ENCODE results near the gene EXOC4.

The EXOC4 gene

GRCh38 chr7:133679977-133680376 lies 427.1 kb downstream of the EXOC4 start:
- DNase-seq: no peak

GRCh38 chr7:133681529-133681928 lies 428.7 kb downstream of the EXOC4 start:
- DNase-seq: no peak

GRCh38 chr7:133682364-133683181 lies 429.7 kb downstream of the EXOC4 start:
- DNase-seq: no peak

DNA sequence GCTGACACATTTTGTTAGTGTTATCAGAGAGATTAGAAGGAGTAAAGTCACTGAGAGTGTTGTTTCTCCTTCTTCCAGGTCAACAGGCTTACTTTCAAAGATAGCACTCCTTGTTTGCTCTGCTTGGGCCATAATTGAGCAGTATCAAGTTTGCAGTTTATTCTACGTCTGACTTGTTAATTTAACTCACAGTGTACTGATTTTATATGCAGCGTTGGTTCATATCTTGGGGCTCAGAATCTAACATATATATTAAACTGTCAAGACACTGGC lies 430.2 kb downstream of the EXOC4 start:
- no peak for DNase-seq

DNA sequence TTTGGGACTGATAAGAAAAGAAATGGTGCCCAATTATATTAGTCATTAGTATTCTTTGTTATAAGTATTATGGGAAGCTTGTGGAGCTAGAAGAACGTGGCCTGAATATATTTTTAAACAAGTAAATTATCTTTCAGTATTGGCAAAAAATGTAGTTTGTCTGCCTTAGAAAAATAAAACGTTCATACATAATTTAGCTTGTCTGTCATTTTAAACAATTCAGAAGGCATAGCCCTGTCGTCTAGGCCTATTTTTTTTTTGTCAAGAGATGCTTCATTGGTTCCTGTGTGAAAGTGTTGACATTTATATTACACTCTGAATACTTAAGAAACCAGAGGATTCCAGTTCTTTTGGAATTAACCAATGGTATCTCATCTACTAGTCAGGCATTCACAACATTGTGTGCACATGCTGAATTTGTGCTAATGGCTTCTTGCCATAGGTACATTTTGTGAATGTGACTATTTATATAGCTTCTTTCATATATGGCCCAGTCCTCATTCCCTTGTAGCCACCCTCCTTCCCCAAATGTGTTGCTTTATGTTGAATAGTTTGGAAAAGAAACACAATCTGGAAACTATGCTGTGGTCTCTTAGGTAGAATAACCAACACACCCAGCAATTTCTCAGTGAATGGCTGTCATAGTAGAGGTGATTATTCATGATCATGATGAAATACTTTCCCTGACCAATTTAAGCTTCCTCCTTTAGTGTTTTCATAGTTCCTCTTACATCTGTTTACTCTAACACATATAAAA lies 435.8 kb downstream of the EXOC4 start:
- DNase-seq: no peak

GRCh38 chr7:133690740-133691139 lies 437.9 kb downstream of the EXOC4 start:
- no peak for DNase-seq

DNA sequence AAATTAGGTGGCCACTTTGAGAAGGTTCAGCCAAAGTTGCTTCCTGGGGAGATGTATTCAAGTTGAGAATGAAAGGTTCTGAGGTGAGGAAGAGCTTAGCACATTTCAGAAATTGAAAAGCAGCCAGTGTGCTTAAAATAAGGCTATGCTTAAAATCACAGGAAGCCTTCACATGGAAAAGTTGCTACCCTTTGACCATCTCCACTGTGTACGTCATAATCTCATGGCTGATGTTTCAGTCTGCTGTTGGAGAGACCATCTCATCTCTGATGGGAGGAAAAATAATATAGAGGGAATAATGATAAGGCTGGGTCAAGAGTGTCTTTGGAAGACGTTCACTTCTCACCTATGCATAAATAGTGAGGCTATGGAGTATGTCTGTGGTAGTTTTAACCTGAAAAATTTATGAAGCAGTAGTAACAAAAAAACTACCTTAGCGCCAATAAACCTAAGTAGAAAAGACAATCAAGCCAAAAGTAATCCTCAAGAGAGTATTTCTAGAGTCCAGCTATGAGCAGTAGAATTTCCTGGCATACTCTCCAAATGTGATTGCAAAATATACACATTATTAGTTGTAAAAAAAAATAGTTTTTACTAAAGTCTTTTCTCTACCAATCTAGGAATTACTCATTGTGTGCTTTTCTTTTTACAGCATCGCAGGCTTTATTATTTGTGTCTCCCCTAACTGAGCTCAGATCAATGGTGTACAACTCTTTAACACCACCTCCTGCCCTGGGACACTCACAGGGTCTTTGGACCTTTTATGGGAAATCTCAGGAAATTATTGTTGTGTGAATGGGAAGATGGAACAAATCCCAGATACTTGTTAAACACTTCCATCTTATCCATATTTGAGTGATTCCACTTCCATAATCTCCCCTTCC lies 439.1 kb downstream of the EXOC4 start:
- DNase-seq: no peak

- DNase-seq: no peak
These were observed 440.4 kb downstream of the EXOC4 start for GRCh38 chr7:133693281-133693680.

DNA sequence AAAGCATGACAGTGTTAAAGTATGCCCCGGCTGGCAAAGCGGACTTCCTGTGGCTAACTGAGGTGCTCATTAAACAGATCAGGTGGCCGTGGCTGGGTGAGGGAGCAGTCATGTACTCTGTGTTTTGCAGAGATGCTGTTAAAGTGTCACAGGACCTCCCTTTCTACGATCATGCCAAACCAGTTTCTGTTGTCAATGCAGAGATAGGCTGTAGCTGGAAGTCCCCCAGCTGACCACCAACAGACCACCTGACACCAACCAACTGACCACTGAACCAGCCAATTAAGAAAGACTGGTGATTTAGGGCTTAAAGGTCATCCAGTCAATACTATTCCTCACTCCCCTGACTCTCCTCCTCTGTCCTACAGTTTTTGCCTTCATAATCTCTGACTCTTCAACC lies 443.2 kb downstream of the EXOC4 start:
- DNase-seq: no peak

DNA sequence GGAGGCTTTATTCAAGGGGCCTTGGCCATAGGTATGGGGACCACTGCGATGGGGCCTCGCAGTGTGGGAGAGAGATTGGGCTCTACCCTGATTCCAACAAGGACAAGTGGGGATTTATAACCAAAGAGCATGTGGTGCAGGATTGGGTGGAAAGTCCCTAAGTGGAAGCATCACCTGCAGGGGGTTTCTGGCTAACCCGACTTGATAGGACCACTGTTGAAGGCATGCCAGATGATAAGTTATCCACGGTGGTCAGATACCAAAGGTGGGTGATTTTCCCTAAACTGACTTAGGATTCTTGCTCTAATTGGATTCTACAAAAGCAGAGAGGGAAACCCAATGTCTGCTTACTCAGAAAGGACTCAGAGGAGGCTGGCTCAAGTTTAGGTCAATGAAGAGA lies 444.7 kb downstream of the EXOC4 start:
- DNase-seq: no peak

GRCh38 chr7:133698127-133698526 lies 445.2 kb downstream of the EXOC4 start:
- no peak for DNase-seq

GRCh38 chr7:133699386-133699785 lies 446.5 kb downstream of the EXOC4 start:
- no peak for DNase-seq

DNA sequence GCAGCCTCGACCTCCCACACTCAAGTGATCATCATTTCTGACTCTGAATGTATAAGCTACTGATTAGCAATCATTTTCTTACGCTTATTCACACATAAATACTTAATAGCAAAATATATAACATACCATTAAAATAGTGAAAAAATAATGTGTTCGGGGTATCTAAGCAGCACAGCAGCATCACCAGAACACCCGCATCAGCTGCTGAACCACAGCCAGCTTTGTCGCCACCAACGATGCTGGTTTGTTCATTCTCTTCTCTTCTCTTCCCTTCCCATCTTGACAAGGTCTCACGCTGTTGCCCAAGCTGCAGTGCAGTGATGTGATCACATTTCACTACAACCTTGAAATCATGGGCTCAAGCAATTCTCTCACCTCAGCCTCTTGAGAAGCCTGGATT lies 449.2 kb downstream of the EXOC4 start:
- no peak for DNase-seq

GRCh38 chr7:133702960-133703359 lies 450.1 kb downstream of the EXOC4 start:
- no peak for DNase-seq

- no peak for DNase-seq
These were observed 450.7 kb downstream of the EXOC4 start for GRCh38 chr7:133703547-133703946.

DNA sequence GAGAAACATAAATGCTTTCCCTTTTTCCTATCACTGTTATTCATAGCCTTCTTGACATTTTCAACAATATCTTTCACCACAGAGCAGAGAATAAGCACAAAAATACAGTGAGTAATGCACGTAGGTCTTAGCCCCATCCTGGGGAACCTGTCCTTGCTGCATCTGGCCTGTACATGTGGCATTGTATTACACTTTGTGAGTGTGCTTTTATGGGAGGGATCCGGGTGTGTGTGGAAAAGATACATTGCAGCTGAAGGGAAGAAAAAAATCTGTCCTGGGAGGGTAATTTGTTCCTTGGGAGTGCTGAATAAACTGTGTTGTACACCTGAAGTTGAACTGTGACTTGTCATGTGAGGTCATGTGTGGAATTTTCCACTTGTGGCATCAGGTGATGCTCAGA lies 451.6 kb downstream of the EXOC4 start:
- DNase-seq: no peak

DNA sequence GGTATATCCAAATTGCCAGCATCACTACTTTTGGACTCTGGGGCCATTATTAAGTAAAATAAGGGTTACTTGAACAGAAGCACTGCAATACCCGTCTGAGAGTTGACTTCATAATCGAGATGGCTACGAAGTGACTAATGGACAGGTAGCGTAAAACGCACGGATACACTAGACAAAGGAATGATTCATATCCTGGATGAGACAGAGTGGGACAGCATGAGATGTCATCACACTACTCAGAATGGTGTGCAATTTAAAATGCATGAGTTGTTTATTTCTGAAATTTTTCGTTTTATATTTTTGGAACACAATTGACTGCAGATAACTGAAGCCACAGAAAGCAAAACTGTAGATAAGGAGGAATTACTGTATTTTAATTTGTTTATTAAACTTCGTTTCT lies 452.7 kb downstream of the EXOC4 start:
- DNase-seq: no peak

- no peak for DNase-seq
These were observed 453.1 kb downstream of the EXOC4 start for GRCh38 chr7:133706016-133706415.

GRCh38 chr7:133709036-133709880 lies 456.4 kb downstream of the EXOC4 start:
- no peak for DNase-seq

DNA sequence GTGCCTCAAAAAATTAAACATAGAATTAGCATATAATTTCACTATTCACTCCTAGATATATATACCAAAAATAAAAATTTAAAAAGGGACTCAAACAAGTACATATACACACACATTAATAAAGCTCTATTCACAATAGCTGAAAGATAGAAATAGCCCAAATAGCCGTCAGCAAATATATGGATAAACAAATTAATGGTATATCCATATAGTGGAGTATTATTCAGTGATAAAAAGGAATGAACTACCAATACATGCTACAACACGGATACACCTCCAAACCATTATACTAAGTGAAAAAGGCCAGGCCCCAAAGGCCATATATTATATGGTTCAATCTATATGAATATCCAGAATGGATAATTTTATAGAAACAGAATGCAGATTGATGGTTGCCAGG lies 459.7 kb downstream of the EXOC4 start:
- no peak for DNase-seq

DNA sequence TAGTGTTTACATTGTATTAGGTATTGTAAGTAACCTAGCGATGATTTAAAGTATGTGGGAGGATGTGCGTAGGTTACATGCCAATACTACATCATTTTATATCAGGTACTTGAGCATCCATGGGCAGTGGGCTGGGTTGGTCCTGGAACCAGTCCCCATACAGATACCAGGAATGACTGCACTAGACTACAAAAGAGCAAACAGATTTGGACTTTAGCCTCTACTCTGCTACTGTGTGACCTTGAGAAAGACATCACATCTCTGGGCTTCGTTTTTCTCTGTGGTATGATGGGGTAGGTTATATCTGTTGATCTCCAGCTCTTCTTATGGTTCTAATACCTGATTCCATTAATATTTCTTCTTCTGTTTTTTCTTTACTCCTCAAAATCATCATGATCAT lies 461.8 kb downstream of the EXOC4 start:
- DNase-seq: no peak

DNA sequence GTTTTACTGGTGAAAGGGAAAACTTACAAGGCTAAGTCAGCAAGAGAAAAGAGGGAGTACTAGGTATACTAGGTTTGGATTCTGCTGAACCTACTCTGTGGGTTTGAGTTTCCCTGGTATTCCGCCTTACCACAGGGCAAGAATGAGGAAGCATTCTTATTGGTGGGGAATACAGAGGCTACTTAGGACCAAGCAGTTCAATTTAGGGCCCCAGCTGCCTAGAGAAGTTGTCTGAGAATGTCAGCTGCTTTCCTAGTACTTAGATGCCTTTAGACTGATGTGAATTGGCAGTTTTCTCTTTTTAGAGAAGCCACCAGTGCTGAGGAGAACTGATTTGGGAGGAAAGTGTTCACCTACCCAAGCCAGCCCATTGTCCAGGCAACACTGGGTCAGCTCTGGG lies 465.3 kb downstream of the EXOC4 start:
- no peak for DNase-seq

DNA sequence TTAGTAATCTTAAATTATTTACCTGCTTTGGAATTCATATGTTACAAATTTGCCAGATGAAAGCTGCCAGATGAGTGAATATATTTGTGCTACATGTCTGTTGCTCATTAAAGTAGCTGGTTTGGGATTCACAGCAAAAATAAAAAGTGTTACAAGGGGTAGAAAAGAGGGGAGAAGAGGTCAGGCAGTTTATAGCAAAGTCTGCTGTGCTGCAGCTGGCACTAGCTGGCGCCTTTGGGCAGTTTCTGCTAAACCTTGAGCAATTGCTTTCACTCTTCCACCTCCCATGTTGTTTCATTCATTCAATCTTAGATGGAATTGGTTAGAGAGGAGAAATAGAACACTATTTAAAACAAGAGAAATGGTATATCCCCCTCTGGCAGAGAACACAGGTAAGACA lies 470.2 kb downstream of the EXOC4 start:
- DNase-seq: no peak
